Omental fat pad (tissue), 4 donors: ENCODE measurements around the gene DHX34. TPM values are rescaled to one million over a fixed set of nuclear protein-coding genes. Genes with fewer than 3 reads are reported as not detected.

Source experiments
- ATAC-seq: fragments of 150-250 bp; one replicate; pipeline ENCODE4 v1.9.1; 2016; ENCODE audit warnings: mild to moderate bottlenecking, moderate library complexity; ENCODE audit not compliant: low FRiP score
- DNase-seq: peaks from one replicate; pipeline ENCODE4 v3.0.0-alpha.2; 2019; ENCODE audit warnings: low spot score
- CTCF ChIP-seq, 3 donors: fragments of 450-650 bp; IDR thresholded peaks; one replicate each; pipeline ENCODE4 v1.5.1; 2016 to 2017; ENCODE audit warnings: antibody characterized with exemption in 3 of 3, mild to moderate bottlenecking in 3 of 3, moderate library complexity in 2 of 3
- total RNA-seq, 4 donors: library from RNA; depleted of rRNA; stranded (reverse); fragments of >200 nt; gene quantifications; one replicate each; pipeline ENCODE4 v1.1.0, GENCODE V29; 2016

The DHX34 gene
- total RNA-seq, 4 donors from 2014 or later = 9.5 to 22.2 (median 14.7) TPM

- no peak for TF ChIP-seq CTCF (IDR thresholded peaks at IDR 0.05)
- DNase-seq (no peak), ATAC-seq (no peak)
These were observed 70.1 kb downstream of the DHX34 start, which contains the start of gene MEIS3 for GRCh38 chr19:47419030-47419783. Gene MEIS3 (minus strand): TSS chr19:47419527. CDS start chr19:47419081, 446 bp downstream.

GRCh38 chr19:47419789-47420188, 70.7 kb downstream of the DHX34 start:
- DNase-seq = no peak
- TF ChIP-seq CTCF (IDR thresholded peaks at IDR 0.05) = no peak
- ATAC-seq = no peak

GRCh38 chr19:47421244-47421786, 72.2 kb downstream of the DHX34 start:
- no peak for TF ChIP-seq CTCF (IDR thresholded peaks at IDR 0.05)
- DNase-seq (no peak), ATAC-seq (no peak)

GRCh38 chr19:47421844-47422395, 72.8 kb downstream of the DHX34 start:
- DNase-seq (no peak), ATAC-seq (no peak)
- no peak for TF ChIP-seq CTCF (IDR thresholded peaks at IDR 0.05)

GRCh38 chr19:47422417-47423163, 73.5 kb downstream of the DHX34 start:
- no peak for TF ChIP-seq CTCF (IDR thresholded peaks at IDR 0.05)
- ATAC-seq (no peak), DNase-seq (no peak)

GRCh38 chr19:47423203-47423882, 74.2 kb downstream of the DHX34 start:
- no peak for DNase-seq
- no peak for TF ChIP-seq CTCF (IDR thresholded peaks at IDR 0.05)

More at GRCh38 chr19:47423203-47423882, 74.2 kb downstream of the DHX34 start:
- ATAC-seq = no peak
